HG03575 (cell line): Measurements from ENCODE around the gene DLG2.

Experiments
- ATAC-seq: cut with Tn5 transposase; IDR thresholded peaks from one replicate; pipeline ENCODE4 v1.9.1; 2021; ENCODE audit not compliant: unreplicated experiment, insufficient number of reproducible peaks, low FRiP score; ENCODE audit errors: extremely low read depth

The DLG2 gene

GRCh38 chr11:85182441-85183387 is 444.4 kb downstream of the DLG2 start:
- ATAC-seq = peak; percentile 78

- no peak for ATAC-seq
These were observed 446.6 kb downstream of the DLG2 start for GRCh38 chr11:85180528-85180927.

DNA sequence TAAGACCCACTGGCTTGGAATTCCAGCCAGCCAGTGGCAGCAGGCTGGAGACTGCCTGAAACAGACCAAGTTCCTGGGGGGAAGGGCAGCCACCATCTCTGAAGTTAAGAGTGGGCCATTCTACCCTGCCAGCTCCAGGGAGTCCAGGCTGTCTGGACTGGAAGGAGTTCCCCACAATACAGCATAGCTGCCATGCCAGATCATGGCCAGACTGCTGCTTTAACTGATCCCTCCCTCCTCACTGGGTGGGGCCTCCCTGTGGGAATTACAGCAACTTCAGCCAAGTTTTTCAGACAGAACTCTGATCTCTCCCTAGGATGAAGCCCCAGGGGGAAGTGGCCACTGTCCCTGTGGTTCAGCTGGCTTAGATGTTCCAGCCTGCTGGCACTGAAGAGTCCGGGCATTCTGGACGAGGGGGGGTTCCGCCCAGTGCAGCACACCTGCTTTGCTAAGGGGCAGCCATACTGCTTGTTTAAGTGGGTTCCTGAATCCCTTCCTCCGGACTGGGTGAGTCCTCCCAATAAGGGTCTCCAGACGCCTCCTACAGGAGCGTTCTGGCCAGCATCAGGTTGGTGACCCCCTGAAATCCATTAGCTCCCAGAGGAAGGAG is 455.4 kb downstream of the DLG2 start:
- ATAC-seq = no peak

GRCh38 chr11:85170184-85170583 is 457.0 kb downstream of the DLG2 start:
- no peak for ATAC-seq

- ATAC-seq = no peak
These were observed 459.7 kb downstream of the DLG2 start for GRCh38 chr11:85167471-85167870.

DNA sequence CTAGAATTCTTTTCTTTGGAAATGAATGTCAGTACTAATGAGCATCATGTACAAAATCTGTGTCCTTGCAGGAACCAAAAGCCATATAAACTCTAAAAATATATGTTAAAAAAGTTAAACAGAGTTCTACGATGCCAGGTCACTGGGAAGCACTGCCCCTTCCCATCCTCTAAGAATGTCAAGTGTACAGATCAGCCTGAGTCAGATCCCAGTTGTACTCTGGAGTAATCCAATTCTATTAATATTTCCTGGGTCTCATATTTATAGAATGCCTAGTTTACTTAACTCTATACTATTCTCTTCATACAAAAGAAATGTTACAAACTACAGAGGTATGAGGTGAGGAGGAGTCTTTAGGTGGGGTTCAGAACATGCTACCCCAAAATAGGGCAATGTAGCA is 460.1 kb downstream of the DLG2 start:
- ATAC-seq = no peak

DNA sequence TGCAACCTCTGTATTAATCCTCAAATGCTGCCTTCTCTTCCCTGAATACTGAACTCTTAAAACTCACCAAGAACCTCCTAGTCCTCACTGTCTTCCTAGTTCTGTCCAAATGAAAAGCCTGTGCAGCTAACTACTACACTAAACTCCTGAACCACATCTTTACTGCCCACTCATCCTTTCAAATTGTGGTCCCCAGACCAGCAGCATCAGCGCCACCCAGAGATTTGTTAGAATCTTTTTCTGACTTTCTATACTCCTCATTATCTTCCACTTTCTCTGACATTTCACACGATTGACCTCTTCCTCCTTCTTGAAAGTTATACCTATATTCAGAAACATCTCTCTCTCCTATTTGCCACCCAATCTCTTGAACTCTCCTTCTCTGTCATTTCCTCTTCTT is 461.3 kb downstream of the DLG2 start:
- ATAC-seq = no peak

DNA sequence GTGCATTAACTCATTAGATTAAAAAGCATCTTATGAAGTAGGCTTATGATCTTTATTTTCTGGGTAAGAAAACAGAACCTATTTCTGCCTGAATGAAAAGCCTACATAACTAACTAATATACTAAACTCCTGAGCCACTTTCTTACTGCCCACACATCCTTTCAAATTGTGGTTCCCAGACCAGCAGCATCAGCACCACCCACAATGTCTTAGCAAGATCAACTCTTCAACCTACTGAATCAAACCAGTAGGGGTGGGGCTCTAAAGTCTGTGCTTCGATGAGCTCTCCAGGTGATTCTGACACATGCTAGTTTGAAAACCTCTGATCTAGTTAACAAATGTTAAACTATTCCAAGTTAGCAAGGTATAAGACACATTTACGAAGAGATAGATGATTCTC is 462.4 kb downstream of the DLG2 start:
- ATAC-seq = no peak

GRCh38 chr11:85154294-85154693 is 472.9 kb downstream of the DLG2 start:
- ATAC-seq = no peak

GRCh38 chr11:85137597-85137996 is 489.5 kb downstream of the DLG2 start:
- ATAC-seq = no peak

- ATAC-seq = no peak
These were observed 493.5 kb downstream of the DLG2 start for GRCh38 chr11:85133636-85134035.

DNA sequence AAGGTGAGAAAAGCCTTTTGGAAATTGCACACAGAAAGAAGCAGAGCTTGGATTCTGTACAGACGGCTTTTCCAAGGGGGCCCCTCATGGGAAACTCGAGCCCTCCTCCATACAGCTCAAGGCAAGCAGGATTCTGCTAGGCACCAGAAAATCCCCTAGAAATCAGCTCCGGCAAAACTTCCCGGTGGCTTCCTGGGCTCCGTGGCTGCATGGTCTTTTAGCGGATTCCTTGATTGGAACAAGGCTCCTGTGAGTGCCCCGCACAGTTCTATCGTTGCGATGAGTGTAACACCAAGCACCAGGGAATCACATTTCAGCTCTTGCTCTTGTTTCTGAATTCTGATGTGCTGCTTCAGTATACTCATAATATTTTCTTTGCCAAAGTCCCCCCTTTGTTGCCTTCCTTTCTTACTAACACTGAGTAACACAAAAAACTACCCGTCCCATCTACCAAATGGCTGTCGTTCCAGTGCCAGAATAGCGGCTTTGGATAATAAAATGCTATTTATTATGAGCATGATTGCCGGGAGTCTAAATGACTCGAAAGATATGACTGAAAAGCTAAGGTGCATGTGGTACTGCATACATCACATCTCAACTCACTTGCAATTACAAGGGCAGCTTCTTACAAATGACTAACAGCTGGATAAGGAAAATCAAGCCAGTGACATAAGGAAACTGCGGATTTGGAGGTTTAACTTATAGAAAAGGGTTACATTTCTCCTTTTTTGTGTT is 494.1 kb downstream of the DLG2 start:
- no peak for ATAC-seq

DNA sequence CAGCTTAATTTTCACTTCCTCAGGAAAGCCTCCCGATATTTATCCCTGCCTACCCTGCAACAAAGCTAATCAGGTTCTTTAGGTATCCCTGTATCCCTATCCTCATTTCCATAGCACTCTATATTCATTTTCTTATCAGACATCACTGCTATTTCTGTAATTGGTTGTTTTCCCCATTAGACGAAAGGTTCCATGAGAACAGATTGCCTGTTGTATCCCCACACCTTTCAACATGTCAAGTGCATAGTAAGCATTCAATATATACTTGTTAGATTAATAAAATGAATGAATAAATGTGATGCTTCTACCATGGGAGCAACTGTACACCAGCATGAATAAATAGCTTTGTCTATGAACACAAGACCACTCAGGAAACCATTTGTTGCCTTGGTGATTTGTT is 499.8 kb downstream of the DLG2 start:
- ATAC-seq = no peak

DNA sequence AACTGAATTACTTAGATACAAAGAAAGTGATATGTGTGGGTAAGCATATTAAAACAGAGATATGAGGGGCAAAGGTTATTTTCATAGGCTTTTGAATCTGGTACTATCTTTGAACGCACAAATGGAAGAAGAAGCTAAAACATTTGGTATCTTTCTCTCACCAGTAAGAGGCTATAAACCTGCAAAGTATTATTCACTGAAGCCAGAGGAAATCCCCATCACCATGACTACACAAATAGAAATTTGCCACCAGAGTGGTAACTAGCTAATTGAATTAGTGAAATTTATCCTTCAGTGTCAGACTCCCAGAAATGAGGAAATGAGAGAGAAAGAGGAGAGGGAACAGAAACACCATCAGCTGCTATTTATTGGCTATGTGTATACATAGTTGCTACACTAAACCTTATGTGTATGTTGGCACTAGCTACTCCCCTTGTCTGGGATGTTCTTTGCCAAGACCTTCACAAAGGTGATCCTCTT is 503.4 kb downstream of the DLG2 start:
- peak; percentile 84 for ATAC-seq

GRCh38 chr11:85118151-85118550 is 509.0 kb downstream of the DLG2 start:
- no peak for ATAC-seq

GRCh38 chr11:85115798-85116197 is 511.3 kb downstream of the DLG2 start:
- ATAC-seq = no peak

GRCh38 chr11:85114786-85115185 is 512.4 kb downstream of the DLG2 start:
- ATAC-seq = no peak

DNA sequence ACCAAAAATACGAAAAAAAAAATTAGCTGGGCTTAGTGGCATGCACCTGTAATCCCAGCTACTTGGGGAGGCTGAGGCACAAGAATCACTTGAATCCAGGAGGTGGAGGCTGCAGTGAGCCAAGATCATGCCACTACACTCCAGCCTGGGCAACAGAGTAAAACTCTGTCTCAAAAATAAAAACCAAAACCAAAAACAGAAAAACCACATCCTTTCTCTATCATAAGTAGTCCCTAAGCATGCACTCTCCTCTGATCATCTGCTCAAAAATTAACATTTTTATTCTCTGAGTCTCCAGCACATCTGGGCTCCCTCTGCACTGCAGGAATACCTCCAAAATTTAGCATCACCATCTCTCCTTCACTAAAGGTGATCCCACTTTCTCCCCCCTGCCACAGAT is 516.9 kb downstream of the DLG2 start:
- peak; percentile 98 for ATAC-seq

DNA sequence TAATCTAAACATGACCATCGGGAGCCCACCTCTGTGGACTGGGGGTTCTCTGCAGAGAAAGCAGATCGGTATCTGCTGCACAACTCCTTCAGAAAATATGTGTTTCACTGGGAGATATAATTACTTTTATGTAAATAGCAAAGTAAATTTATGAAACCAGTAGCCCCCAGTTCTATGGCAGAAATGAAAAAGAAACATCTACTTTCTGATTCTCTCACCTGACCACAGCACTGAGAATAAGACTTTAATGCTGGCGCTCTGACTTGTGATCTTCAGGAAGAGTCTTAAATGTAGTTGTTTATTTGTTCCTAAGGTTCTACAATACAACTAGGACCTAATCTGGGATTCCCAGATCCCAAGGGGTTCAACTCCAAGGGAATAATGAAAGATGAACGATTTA is 518.0 kb downstream of the DLG2 start:
- ATAC-seq = peak; percentile 54

DNA sequence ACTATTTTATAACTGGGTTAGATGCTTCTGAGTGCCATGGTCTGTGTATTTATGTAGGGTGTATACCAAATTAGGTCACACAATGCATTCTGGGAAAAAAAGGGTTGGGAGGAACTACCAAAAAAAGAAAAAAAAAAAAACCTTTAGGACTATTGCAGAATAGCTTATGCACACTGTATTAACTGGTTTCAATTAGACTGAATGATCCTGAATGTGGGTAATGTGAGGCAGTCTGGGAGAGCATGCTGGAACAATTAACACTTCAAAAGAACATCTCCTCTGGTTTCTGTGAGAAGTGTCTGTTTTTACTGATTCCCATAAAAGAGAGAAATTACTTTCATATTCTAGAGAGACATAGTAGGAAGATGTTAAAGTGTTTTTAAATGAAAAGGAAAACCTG is 521.3 kb downstream of the DLG2 start:
- ATAC-seq = no peak
